Activated gamma-delta T cell treated with anti-CD3 and anti-CD28 coated beads, Interleukin-2, amount 50 U/mL, for 16 hours (primary cell): ENCODE results near the gene USP20.
"Not testable (repeated sequence)": the region's sequence is repeated elsewhere in the genome, so short reads cannot be mapped to it uniquely, and the experiment has no call there.

ENCODE experiments used
- DNase-seq: peaks from one replicate; pipeline ENCODE4 v3.0.0-alpha.2; 2020; ENCODE audit warnings: low read depth

USP20 gene

GRCh38 chr9:129890718-129891299 is 55.6 kb downstream of the USP20 start:
- DNase-seq, result not testable (repeated sequence)

GRCh38 chr9:129891569-129891968 is 56.3 kb downstream of the USP20 start:
- no peak for DNase-seq

- DNase-seq, result no peak
These were observed 59.0 kb downstream of the USP20 start for GRCh38 chr9:129894120-129894823.

- DNase-seq, result no peak
These were observed 60.4 kb downstream of the USP20 start for GRCh38 chr9:129895376-129896268.

GRCh38 chr9:129897263-129897662 is 62.0 kb downstream of the USP20 start:
- no peak for DNase-seq

GRCh38 chr9:129898185-129898584 is 62.9 kb downstream of the USP20 start:
- DNase-seq, result no peak

- no peak for DNase-seq
These were observed 64.4 kb downstream of the USP20 start for GRCh38 chr9:129899620-129900019.

- no peak for DNase-seq
These were observed 65.2 kb downstream of the USP20 start for GRCh38 chr9:129900263-129901027.

- DNase-seq, result no peak
These were observed 66.9 kb downstream of the USP20 start for GRCh38 chr9:129901993-129902739.

GRCh38 chr9:129902740-129903134 is 67.5 kb downstream of the USP20 start:
- DNase-seq, result no peak

- no peak for DNase-seq
These were observed 69.5 kb downstream of the USP20 start for GRCh38 chr9:129904734-129905133.

- no peak for DNase-seq
These were observed 71.0 kb downstream of the USP20 start for GRCh38 chr9:129906298-129906697.

- DNase-seq, result no peak
These were observed 71.9 kb downstream of the USP20 start for GRCh38 chr9:129907201-129907600.

- no peak for DNase-seq
These were observed 73.6 kb downstream of the USP20 start for GRCh38 chr9:129908906-129909305.

GRCh38 chr9:129909851-129910250 is 74.6 kb downstream of the USP20 start:
- no peak for DNase-seq

GRCh38 chr9:129910628-129911567 is 75.6 kb downstream of the USP20 start:
- no peak for DNase-seq

GRCh38 chr9:129914051-129914450 is 78.8 kb downstream of the USP20 start:
- DNase-seq, result no peak

- no peak for DNase-seq
These were observed 81.4 kb downstream of the USP20 start for GRCh38 chr9:129916707-129917106.

GRCh38 chr9:129918296-129918950 is 83.2 kb downstream of the USP20 start:
- no peak for DNase-seq

- no peak for DNase-seq
These were observed 84.0 kb downstream of the USP20 start for GRCh38 chr9:129919277-129919676.
